Ecto neural progenitor cell (in vitro differentiated cells): ENCODE measurements around the gene ZMIZ1.

ENCODE experiments used
- DNase-seq: peaks from one replicate; pipeline ENCODE4 v3.0.0-alpha.2; 2018; ENCODE audit warnings: low spot score

The ZMIZ1 gene

DNA sequence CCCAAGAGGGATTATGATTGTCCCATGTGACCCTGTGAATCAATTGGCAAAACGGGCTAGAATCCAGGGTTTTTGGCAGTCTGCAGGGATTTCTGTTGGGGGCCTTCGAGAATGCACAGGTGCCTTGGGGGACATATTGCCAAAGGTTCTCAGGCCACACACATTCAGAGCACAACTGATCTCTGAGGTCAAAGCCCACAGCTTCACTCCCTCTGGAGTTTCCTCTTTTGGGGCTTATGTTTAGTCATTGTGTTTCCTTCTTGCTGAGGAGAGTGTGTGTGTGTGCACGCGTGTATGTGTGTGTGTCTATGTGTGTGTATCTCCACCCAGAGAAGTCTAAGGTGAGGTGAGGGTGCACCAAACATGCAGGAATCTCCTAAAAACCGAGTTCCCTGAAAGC, 287.3 kb downstream of the ZMIZ1 start:
- DNase-seq = no peak

DNA sequence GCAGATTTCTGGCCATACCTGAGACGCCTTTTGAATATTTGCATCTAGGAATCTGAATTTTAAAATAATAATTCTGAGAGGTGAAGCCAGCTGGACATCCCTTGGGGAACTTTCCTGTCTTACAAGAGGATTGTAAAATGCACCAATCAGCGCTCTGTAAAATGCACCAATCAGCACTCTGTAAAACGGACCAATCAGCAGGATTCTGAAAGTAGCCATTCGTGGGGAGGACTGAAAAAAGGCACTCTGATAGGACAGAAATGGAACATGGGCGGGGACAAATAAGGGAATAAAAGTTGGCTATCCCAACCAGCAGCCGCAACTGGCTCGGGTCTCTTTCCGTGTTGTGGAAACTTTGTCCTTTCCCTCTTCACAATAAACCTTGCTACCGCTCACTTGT, 288.4 kb downstream of the ZMIZ1 start:
- no peak for DNase-seq

DNA sequence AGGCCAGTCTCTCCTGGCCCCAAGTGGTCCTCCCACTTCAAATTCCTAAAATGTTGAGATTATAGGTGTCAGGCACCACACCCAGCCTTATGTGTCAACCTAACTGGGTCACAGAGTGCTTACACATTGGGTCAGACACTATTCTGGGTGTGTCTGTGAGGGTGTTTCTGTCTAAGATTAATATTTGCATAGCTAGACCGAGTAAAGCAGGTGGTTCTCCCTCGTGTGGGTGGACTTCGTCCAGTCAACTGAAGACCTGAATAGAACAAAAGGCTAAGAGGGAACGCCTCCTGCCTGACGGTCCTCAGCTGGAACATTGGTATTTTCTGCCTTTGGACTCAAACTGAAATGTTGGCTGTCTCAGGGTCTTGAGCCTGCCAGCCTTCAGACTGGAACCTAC, 290.0 kb downstream of the ZMIZ1 start:
- no peak for DNase-seq

DNA sequence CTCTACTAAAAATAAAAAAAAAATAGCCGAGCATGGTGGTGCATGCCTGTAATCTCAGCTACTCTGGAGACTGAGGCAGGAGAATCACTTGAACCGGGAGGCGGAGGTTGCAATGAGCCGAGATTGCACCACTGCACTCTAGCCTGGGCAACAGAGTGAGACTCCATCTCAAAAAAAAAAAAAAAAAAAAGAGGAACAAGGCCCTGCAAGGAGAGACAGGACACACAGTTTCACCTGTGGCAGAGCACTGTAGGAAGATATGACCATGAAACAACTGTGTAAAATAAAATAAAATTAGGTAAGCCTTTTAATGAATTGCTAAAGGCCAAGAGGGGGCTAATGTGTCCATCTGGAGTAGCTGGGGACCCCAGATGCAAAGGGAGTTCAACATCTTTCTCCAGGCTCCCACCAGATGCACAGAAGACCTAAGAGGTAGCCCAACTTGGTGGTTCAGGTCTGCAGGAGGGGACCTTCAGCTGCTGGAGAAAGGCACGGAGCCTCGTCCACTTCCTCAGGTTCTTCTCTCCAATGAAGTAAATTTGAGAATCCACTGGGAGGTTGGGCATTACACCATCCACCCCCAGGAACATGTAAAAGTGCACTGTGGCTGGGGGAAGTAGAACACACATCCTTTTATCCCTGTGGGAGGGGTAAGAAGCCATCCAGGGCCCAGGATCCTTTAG, 291.2 kb downstream of the ZMIZ1 start:
- no peak for DNase-seq

DNA sequence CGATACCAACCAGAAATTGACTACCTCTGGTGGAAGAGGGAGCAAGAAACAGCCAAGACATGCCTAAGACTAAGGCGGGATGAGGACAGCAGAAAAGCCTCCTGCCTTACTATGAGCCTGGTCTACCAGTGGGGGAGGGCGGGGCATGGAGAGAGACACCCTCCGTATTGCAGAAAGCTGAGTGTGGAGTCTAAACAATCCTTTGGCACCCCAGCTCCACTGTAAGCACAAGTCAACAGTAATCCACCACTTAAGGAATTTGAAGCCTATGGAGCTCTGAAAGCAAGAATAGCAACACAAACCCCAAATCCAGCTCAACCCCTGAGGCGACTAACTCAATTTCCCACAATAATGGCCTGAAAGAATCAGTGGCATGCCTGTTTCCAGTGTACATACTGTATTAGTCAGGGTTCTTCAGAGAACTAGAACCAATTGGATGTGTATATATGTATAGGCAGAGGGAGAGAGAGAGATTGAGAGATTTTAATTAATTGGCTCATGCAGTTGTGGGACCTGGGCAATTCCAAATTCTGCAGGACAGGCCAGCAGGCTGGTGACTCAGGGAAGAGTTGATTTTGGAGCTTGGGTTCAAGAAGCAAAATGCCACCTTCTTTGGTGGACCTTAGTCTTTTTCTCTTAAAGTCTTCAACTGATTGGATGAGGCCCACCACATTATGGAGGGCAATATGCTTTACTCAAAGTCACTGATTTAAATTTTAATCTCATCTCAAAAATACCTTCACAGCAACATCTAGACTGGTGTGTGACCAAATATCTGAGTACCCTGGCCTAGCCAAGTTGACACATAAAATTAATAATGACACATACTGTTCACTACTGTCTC, 292.0 kb downstream of the ZMIZ1 start:
- peak; percentile 30 for DNase-seq

DNA sequence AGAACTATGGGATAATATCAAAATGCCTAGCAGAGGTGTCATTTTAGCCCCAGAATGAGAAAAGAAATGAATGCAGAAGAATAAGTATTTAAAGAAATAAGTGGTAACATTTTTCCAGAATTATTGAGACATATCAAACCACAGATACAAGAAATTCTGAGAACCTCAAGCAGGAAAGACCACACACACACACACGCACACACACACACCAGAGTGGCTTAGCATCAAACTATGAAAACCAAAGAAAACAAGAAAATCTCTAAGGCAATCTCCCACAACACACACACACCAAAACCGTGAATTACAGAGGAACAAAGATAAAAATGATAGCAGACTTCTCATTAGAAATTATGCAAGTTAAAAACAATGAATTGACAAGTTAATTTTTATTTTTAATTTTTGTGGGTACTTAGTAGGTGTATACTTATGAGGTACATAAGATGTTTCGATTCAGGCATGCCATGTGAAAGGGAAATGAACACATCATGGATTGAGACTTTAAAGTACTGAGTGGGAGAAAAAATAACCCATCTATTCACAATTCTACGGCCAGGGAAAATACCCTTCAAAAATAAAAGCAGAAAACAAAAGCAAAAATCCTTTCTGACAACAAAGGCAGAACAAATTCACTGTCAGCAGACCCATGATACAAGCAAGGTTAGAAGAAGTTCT, 293.1 kb downstream of the ZMIZ1 start:
- no peak for DNase-seq
